Endothelial cell of umbilical vein (primary cell): ENCODE results near the gene THRSP. TPM values are rescaled to one million over a fixed set of nuclear protein-coding genes. Genes with fewer than 3 reads are reported as not detected.
"Not testable (repeated sequence)": the region's sequence is repeated elsewhere in the genome, so short reads cannot be mapped to it uniquely, and the experiment has no call there.

ENCODE experiments used
- BruUV-seq: library from RNA; stranded (reverse); fragments of 400-500 nt; replicated peaks from 2 replicates; lab custom pipeline; 2021; lab: Mats Ljungman, UMichigan
- CTCF ChIA-PET: fragments of 300-600, 350-600 bp; sonication (Branson Sonifier 250); formaldehyde crosslinking; loops from one replicate; lab custom pipeline; 2021; ENCODE audit warnings: antibody characterized with exemption, inconsistent platforms; lab: Charles Lee
- POLR2A ChIA-PET: fragments of 300-600, 350-600 bp; sonication (Branson Sonifier 250); formaldehyde crosslinking; loops from one replicate; lab custom pipeline; 2021; ENCODE audit warnings: antibody characterized with exemption, inconsistent platforms; lab: Charles Lee
- DNase-seq: peaks from one replicate; pipeline ENCODE4 v3.0.0-alpha.2; 2011; ENCODE audit warnings: low read depth, low spot score
- FAIRE-seq: peaks from 2 replicates; lab custom pipeline; 2011; peaks lifted over from hg19 to GRCh38; lab: Jason Lieb, UNC
- H2AFZ ChIP-seq: 2 replicates; pipeline ENCODE4 v1.6.0; 2012; ENCODE audit warnings: low read depth, low read length, control low read depth, inconsistent platforms
- H3K27ac ChIP-seq: 2 replicates; pipeline ENCODE4 v1.5.1; 2011; ENCODE audit warnings: low read depth, mild to moderate bottlenecking, control low read depth, low read length, moderate library complexity; ENCODE audit not compliant: insufficient read depth
- H3K27me3 ChIP-seq, 2 experiments: 2 replicates each; pipeline versions ENCODE4 v1.6.0 to v1.6.1; 2011; ENCODE audit warnings: low read length in 2 of 2, mixed read lengths in 1 of 2; ENCODE audit not compliant: control insufficient read depth in 2 of 2, insufficient read depth in 2 of 2
- H3K36me3 ChIP-seq, 2 experiments: 2 replicates in 1 of 2; 3 replicates in 1 of 2; pipeline ENCODE4 v1.5.1; 2011; ENCODE audit warnings: low read length in 2 of 2, mild to moderate bottlenecking in 1 of 2, moderate library complexity in 1 of 2; ENCODE audit not compliant: control insufficient read depth in 2 of 2, insufficient read depth in 2 of 2; ENCODE audit errors: extremely low read depth in 1 of 2
- H3K4me1 ChIP-seq: 3 replicates; pipeline ENCODE4 v1.5.1; 2011; ENCODE audit warnings: mild to moderate bottlenecking, low read length; ENCODE audit not compliant: control insufficient read depth, insufficient read depth; ENCODE audit errors: extremely low read depth
- H3K4me2 ChIP-seq: 2 replicates; pipeline ENCODE4 v1.6.1; 2011; ENCODE audit warnings: low read length, control low read depth, mixed read lengths; ENCODE audit not compliant: insufficient read depth
- H3K4me3 ChIP-seq, 3 experiments: fragments of 200-600 bp in 1 of 3; sonication (generic), shearing (Covaris generic) in 1 of 3; replicated peaks in 1 of 3; 2 replicates each; pipeline ENCODE4 v1.5.1; 2011 to 2016; ENCODE audit warnings: control low read depth in 3 of 3, low read length in 3 of 3, mild to moderate bottlenecking in 2 of 3, inconsistent platforms in 1 of 3, low read depth in 1 of 3, moderate library complexity in 1 of 3; ENCODE audit not compliant: insufficient read depth in 1 of 3
- H3K79me2 ChIP-seq: 2 replicates; pipeline ENCODE4 v1.6.0; 2012; ENCODE audit warnings: low read length, inconsistent platforms; ENCODE audit not compliant: control insufficient read depth, insufficient read depth
- H3K9ac ChIP-seq: replicated peaks from 2 replicates; pipeline ENCODE3; 2011; ENCODE audit warnings: low read length, control low read depth; ENCODE audit not compliant: insufficient read depth; ENCODE audit errors: extremely low read depth
- H3K9me1 ChIP-seq: replicated peaks from 3 replicates; pipeline ENCODE4 v1.6.0; 2011; ENCODE audit warnings: mild to moderate bottlenecking, low read length; ENCODE audit not compliant: control insufficient read depth, insufficient read depth; ENCODE audit errors: extremely low read depth
- H3K9me3 ChIP-seq: replicated peaks from 2 replicates; pipeline ENCODE4 v1.5.1; 2012; ENCODE audit warnings: low read length, inconsistent platforms; ENCODE audit not compliant: control insufficient read depth, insufficient read depth
- H4K20me1 ChIP-seq: replicated peaks from 2 replicates; pipeline ENCODE3; 2011; ENCODE audit warnings: mild to moderate bottlenecking, low read length; ENCODE audit not compliant: control insufficient read depth, insufficient read depth; ENCODE audit errors: extremely low read depth
- EZH2 ChIP-seq: IDR thresholded peaks from 2 replicates; pipeline ENCODE4 v1.6.1; 2012; ENCODE audit warnings: borderline replicate concordance, low read depth, mild to moderate bottlenecking, moderate library complexity, low read length, inconsistent platforms; ENCODE audit not compliant: severe bottlenecking
- FOS ChIP-seq: IDR thresholded peaks from 2 replicates; pipeline ENCODE4 v1.6.1; 2011; ENCODE audit warnings: mild to moderate bottlenecking, low read length, moderate library complexity, borderline replicate concordance; ENCODE audit not compliant: insufficient read depth
- GATA2 ChIP-seq: IDR thresholded peaks from 2 replicates; pipeline ENCODE4 v1.7.0; 2011; ENCODE audit warnings: low read depth, mild to moderate bottlenecking, moderate library complexity, mixed read lengths, low read length; ENCODE audit not compliant: insufficient read length, insufficient read depth
- JUN ChIP-seq: IDR thresholded peaks from 2 replicates; pipeline ENCODE4 v1.6.1; 2011; ENCODE audit warnings: borderline replicate concordance, low read depth; ENCODE audit not compliant: insufficient read length, insufficient read depth
- MYC ChIP-seq: IDR thresholded peaks from one replicate; pipeline ENCODE4 v1.6.1; 2011; ENCODE audit warnings: mild to moderate bottlenecking, low read depth, low read length
- POLR2A ChIP-seq: IDR thresholded peaks from 2 replicates; pipeline ENCODE4 v1.6.1; 2012; ENCODE audit warnings: low read depth, mild to moderate bottlenecking, control low read depth, low read length
- POLR2AphosphoS5 ChIP-seq: IDR thresholded peaks from 2 replicates; pipeline ENCODE4 v1.6.1; 2012; ENCODE audit warnings: low read depth, mild to moderate bottlenecking, control low read depth, low read length, moderate library complexity; ENCODE audit not compliant: insufficient read depth
- dilution Hi-C: fragments of 300-500 bp; cut with MboI; formaldehyde crosslinking; loops from one replicate; pipeline ENCODE4 v1.15.0; 2019; ENCODE audit warnings: low sequenced_read_pairs; ENCODE audit not compliant: extremely low pct_ligation_motif_present
- intact Hi-C: fragments of 100-400 bp; cut with micrococcal nuclease; formaldehyde crosslinking; loops from one replicate; pipeline ENCODE4 v1.10.0; 2022
- polyA plus RNA-seq, 4 experiments: library from polyadenylated mRNA; depleted of rRNA in 3 of 4; stranded (reverse) in 3 of 4; unstranded in 1 of 4; fragments of >200 nt; gene quantifications; 2 replicates each; pipeline versions ENCODE4 v1.2.1 to v1.2.3, GENCODE V29; 2011 to 2012; ENCODE audit warnings: missing spikeins in 1 of 4
- total RNA-seq: library from RNA; stranded (reverse); gene quantifications from 2 replicates; pipeline ENCODE4 v1.2.3, GENCODE V29; 2021
- TF ChIP-seq, protein P1 (sequence below), 2 donors: IDR thresholded peaks; 1 replicate in 1 of 2; 2 replicates in 1 of 2; pipeline ENCODE4 v1.5.1; 2011; ENCODE audit warnings: low read length in 2 of 2, mild to moderate bottlenecking in 2 of 2, moderate library complexity in 2 of 2, control low read depth in 1 of 2, inconsistent platforms in 1 of 2, low read depth in 1 of 2; ENCODE audit not compliant: insufficient read depth in 1 of 2; ENCODE audit errors: extremely low read depth in 1 of 2
- TF ChIP-seq, protein P2 (sequence below): IDR thresholded peaks from 2 replicates; pipeline ENCODE4 v1.6.1; 2011; ENCODE audit not compliant: insufficient read depth, insufficient read length

THRSP gene
- total and polyA plus RNA-seq, 2 donors (not counting 3 experiments of a cell fraction or from before 2014, with no cell fraction given), result not detected

DNA sequence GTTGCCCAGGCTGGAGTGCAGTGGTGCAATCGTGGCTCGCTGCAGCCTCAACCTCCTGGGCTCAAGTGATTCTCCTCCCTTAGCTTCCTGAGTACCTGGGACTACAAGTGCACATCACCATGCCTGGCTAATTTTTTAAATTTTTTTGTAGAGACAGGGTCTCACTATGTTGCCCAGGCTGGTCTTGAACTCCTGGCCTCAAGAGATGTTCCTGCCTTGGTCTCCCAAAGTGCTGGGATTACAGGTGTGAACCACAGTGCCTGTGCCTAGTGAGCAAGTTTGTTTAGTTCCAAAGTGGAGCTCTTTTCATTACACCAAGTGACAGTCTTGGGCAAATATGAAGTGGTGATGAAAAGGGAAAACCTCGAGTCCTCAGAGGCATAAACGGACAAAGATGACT lies 13.9 kb downstream of the THRSP start:
- not testable (repeated sequence) for H3K4me2 ChIP-seq, H3K27ac ChIP-seq

GRCh38 chr11:78078218-78079167 lies 14.8 kb downstream of the THRSP start:
- Histone ChIP-seq H3K4me1 (peaks cover 18% of the 10 kb centered on the region), H3K27me3 (no peaks in the 10 kb centered on the region), H4K20me1 (no peaks in the 10 kb centered on the region), H3K36me3 (peaks cover 0 to 3% of the 10 kb centered on the region in 2 experiments), H3K9ac (peak overlapping the region; percentile 81), H3K4me2 (peak overlapping the region; percentile 94), H3K4me3 (peak overlapping the region; percentile 83 to 97 (median 94)), H3K9me3 (no peaks in the 10 kb centered on the region), H3K79me2 (peaks cover 56% of the 10 kb centered on the region), H3K27ac (peak overlapping the region; percentile 80), H3K9me1 (no peaks in the 10 kb centered on the region), H2AFZ (peak overlapping the region; percentile 96)
- no peak for FAIRE-seq
- CTCF ChIA-PET, result interaction anchor here (1.0 to 3.3 kb wide), 6 partner anchors 9 to 486 kb away, joined by 3 to 12 read pairs (median 4); partner anchors contain the start of gene INTS4
- POLR2A ChIA-PET, result interaction anchor here (0.6 to 1.0 kb wide), 3 partner anchors 74 to 349 kb away, joined by 3 read pairs; partner anchors contain the start of gene KCTD21
- BruUV-seq, result no TSS peak
- no peak for DNase-seq
- intact Hi-C loops, result loop anchor here (1.0 to 5.0 kb wide), 4 partner anchors 61 to 484 kb away; partner anchors contain the start of genes ALG8, GAB2, KCTD21 and USP35
- TF ChIP-seq JUN (no peak), POLR2AphosphoS5 (no peak), EZH2 (no peak), MYC (no peak), GATA2 (no peak), POLR2A (no peak), FOS (no peak)
- TF ChIP-seq, protein P1, sequence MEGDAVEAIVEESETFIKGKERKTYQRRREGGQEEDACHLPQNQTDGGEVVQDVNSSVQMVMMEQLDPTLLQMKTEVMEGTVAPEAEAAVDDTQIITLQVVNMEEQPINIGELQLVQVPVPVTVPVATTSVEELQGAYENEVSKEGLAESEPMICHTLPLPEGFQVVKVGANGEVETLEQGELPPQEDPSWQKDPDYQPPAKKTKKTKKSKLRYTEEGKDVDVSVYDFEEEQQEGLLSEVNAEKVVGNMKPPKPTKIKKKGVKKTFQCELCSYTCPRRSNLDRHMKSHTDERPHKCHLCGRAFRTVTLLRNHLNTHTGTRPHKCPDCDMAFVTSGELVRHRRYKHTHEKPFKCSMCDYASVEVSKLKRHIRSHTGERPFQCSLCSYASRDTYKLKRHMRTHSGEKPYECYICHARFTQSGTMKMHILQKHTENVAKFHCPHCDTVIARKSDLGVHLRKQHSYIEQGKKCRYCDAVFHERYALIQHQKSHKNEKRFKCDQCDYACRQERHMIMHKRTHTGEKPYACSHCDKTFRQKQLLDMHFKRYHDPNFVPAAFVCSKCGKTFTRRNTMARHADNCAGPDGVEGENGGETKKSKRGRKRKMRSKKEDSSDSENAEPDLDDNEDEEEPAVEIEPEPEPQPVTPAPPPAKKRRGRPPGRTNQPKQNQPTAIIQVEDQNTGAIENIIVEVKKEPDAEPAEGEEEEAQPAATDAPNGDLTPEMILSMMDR (IDR thresholded peaks at IDR 0.05; ENCODE audit: extremely low read depth in 1 of 2, insufficient read depth in 1 of 2, low read depth in 1 of 2, low read length in 2 of 2), result no peak
- TF ChIP-seq, protein P2, sequence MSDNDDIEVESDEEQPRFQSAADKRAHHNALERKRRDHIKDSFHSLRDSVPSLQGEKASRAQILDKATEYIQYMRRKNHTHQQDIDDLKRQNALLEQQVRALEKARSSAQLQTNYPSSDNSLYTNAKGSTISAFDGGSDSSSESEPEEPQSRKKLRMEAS, result no peak
- dilution Hi-C loops, result no loop called here

More for the DNA sequence above, 13.9 kb downstream of the THRSP start:
- H2AFZ ChIP-seq, H3K9ac ChIP-seq, H4K20me1 ChIP-seq, FAIRE-seq, DNase-seq, dilution Hi-C loops, POLR2A ChIA-PET, H3K27me3 ChIP-seq, H3K9me3 ChIP-seq, H3K36me3 ChIP-seq, H3K9me1 ChIP-seq, H3K4me3 ChIP-seq, BruUV-seq: not testable (repeated sequence)
- CTCF ChIA-PET, result interaction anchor here (1.4 to 3.3 kb wide), 2 partner anchors 8 to 12 kb away, joined by 3 to 12 read pairs; no protein-coding TSS in a partner anchor
- intact Hi-C loops, result loop anchor here (5.0 kb wide), 2 partner anchors 340 to 485 kb away; partner anchors contain the start of gene GAB2
- Histone ChIP-seq H3K4me1 (peaks cover 19% of the 10 kb centered on the region), H3K79me2 (peaks cover 60% of the 10 kb centered on the region)
